Measurements from ENCODE around the gene TOM1L2.

DNA sequence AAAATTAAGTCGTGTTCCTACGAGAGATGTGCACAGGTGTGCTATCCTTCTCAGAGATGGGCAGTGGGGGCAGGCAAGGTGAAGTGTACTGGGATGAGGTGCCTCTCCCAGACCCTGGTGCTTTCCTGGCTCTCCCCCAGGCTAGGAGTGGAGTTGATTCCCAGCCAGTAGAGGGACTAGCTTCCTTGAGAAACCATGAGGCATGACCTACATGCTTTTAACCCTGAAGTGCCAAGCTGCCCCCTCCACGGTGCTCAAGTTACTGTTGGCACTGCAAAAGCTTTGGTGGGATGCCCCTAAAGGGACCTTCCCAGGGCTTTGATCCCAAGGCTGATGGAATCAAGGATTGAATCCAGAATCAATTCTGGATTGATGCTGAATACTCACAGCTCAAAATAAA lies 88.4 kb downstream of the TOM1L2 start:
- TF ChIP-seq CTCF (conservative IDR thresholded peaks at IDR 0.05; ENCODE audit: low read depth, low read length) (no peak), POLR2A (IDR thresholded peaks at IDR 0.05; ENCODE audit: low read depth, low read length) (no peak), CEBPB (IDR thresholded peaks at IDR 0.05; ENCODE audit: low read depth, low read length) (no peak), MAZ (IDR thresholded peaks at IDR 0.05; ENCODE audit: borderline replicate concordance, low read depth, low read length) (no peak), SMC3 (IDR thresholded peaks at IDR 0.05; ENCODE audit: low read depth, low read length) (no peak), RCOR1 (IDR thresholded peaks at IDR 0.05; ENCODE audit: insufficient replicate concordance, low read length) (no peak)

All from IMR-90 (cell line).